ENCODE data around the gene NOS1AP. TPM values are rescaled to one million over a fixed set of nuclear protein-coding genes. Genes with fewer than 3 reads are reported as not detected.

The NOS1AP gene
- total RNA-seq, 1 donor from 2014 or later, result 3.5 TPM

DNA sequence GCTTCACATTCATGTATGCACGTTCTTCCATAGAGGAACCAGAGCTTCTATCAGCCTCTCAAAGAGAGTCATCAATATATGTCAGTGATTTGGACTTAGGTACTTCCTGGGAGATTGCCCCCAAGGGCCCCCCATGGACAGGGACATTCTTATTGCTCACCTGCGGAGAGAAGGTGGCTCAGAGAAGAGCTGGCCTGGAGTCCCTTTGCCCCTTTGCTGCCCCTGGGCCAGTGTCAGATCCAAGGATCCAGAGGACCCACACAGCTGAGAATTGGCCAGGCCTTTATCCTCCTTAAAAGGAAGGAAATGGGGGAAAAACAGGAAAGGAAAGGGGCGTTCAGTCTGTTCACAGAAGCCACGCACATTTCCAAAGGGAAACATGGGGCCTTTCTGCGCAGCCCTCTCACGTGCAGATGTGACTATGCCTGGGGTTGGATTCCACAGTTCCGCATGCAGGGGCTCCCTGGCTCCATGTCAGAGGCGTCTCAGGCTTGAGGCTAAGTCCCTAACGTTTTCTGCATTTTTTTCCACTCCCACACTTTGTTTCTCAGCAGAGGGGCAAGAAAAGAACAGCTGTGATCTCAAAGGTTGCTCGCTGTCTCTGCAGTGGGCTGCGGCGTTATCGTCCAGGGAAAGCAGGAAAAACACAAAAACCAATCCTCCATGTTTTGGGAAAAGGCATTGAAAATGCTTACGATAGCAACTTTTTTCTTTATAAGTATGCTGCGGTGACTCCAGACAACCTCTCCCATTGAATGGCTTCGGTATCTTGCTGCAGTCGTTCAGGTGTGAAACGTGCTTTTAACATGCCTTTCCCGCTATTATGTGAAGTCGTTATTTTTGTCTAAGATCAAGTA lies 318.0 kb downstream of the NOS1AP start:
- no peak for ATAC-seq
- DNase-seq (ENCODE audit: missing footprints), result no peak
- intact Hi-C loops (cut with DNase I), result loop anchor here (5.0 kb wide), 1 partner anchor 110 kb away; no protein-coding TSS in a partner anchor

DNA sequence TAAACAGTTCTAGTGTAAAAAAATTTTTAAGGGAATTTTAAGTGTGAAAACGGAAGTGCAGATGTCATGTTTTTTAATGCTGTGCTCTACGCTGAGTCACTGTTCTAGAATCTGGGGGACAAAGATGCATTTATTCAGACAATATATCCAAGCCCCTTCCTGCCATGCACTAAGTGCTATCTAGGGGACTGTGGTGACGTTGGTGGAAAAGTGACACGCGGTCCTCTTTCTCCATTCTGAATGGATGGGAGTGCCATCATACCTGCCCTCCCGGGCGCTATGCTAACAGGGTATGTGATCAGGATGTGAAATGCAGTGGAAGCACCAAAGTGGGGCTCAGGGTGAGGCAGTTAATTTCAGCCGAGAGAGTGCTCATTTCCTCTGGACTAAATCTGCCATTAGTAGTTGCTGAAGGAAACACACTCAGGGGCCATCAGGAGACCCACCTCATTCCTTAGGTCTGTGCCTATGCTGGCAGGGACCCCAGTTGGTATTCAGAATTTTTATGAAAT lies 318.6 kb downstream of the NOS1AP start:
- no peak for DNase-seq (ENCODE audit: missing footprints)
- intact Hi-C loops (cut with DNase I), result loop anchor here (5.0 kb wide), 1 partner anchor 111 kb away; no protein-coding TSS in a partner anchor
- no peak for ATAC-seq

DNA sequence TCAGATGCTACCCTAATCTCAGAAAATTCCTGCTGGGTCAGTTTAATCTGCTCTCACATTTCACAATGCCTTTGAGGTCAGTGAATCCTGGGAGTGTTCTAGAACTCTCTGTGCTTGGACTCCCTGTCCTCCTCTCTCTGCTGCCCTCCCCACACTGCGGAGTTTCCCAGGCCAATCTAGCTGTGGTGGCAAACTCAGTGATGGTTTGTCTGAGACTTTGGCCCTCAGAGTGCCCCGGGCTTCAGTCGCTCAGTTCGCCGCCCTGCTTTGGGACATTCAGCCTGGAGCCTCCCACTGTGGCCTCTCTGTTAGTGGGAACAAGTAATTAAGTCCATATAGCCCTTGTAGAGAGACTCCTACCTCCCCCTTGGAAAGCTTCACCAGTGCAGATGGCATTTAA lies 319.1 kb downstream of the NOS1AP start:
- intact Hi-C loops (cut with DNase I), result loop anchor here (5.0 kb wide), 1 partner anchor 111 kb away; no protein-coding TSS in a partner anchor
- no peak for DNase-seq (ENCODE audit: missing footprints)
- ATAC-seq, result no peak

DNA sequence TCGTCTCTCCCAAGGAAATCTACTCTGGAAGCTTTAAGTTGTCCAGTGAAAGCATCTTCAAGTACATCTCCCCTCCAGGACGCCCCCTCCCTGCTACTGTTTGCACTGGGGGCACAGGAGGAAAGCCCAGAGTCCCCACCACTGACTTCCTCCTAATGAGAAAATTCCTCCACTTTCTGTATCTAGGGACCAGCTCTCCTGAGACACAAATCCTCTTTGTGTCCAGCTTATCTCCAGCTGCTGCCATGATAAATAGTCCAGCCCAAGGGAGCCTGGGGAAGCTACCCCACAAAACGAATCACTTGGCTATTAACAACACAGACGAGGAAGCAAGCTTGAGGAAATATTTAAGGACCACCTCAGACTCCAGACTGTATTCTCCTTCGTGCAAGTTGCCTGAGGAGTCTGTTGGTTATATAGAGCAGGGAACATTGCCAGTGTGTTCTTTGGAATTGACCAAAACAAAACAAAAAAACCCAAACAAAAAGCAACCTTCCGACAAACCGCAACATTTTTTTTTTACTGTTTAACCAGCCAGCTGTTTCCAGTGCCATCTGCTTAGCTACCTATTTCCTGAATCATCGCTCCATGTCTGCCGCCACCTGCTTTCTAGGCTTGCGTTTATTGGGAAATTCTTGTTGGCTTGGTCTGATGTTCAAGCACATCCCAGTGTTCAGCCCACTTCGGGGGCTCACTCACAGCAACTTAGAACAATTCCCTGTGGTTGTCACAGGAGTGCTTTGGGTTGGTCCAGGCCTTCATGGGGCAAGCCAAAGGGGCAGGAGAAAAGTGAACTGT lies 319.7 kb downstream of the NOS1AP start:
- no peak for DNase-seq (ENCODE audit: missing footprints)
- no peak for ATAC-seq
- intact Hi-C loops (cut with DNase I), result loop anchor here (5.0 kb wide), 1 partner anchor 112 kb away; no protein-coding TSS in a partner anchor

DNA sequence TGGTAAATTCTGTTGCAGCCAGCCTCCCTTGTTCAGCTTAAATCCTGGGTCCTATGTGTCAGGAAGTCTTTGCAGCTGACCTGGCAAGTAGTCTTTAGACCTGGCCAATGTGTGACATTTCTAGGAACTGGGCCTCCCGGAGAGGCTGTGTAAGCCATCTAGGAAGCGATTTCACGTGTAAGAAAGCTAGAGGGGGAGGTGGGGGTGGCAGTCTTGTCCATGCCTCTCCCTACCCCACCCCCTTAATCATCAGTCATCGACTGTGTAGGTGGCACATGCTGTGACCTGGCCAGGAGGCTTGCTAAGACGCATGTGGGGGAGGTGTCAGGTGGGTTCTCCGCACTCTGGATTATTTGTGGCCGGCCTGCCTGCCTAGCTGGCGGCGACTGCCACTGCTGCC lies 320.5 kb downstream of the NOS1AP start:
- ATAC-seq, result no peak
- no peak for DNase-seq (ENCODE audit: missing footprints)
- intact Hi-C loops (cut with DNase I), result loop anchor here (2.0 to 5.0 kb wide), 2 partner anchors 113 to 333 kb away; no protein-coding TSS in a partner anchor

DNA sequence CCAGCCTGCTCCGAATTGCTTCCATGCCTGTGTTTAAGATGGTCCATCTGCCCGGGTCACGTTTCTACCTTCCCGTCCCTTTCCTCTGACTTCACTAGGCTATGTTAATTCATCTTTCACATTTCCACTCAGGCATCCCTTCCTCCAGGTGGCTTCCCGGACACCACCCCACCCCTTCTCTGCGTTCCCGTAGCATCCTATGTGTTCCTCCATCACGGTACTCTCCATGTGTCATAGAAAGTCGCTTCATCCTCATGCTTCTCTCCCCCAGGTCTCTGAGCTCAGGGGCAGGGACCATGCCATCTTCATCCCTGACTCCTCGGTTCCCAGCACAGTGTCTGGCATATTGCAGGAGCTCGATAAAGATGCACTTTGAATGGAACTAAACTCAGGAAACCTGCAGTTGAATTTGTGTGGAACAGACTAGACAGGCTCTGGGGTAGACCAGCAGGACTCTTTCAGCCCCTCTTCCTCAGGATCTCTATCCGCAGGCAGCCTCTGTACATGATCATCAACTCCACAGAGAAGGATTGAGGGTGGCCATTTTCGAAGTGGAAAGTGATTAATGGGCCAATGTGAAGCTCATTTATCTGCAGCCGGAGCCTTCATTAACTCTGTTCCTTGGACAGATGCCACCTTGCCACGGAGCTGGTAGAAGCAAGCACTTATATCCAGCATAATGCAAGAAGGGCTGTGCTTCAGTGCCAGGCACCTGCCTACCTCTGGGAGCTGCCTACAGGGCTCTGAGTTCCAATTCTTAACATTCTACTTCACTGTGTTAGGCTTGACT lies 321.1 kb downstream of the NOS1AP start:
- DNase-seq (ENCODE audit: missing footprints) (no peak), ATAC-seq (no peak)
- intact Hi-C loops (cut with DNase I), result loop anchor here (2.0 kb wide), 1 partner anchor 334 kb away; no protein-coding TSS in a partner anchor

DNA sequence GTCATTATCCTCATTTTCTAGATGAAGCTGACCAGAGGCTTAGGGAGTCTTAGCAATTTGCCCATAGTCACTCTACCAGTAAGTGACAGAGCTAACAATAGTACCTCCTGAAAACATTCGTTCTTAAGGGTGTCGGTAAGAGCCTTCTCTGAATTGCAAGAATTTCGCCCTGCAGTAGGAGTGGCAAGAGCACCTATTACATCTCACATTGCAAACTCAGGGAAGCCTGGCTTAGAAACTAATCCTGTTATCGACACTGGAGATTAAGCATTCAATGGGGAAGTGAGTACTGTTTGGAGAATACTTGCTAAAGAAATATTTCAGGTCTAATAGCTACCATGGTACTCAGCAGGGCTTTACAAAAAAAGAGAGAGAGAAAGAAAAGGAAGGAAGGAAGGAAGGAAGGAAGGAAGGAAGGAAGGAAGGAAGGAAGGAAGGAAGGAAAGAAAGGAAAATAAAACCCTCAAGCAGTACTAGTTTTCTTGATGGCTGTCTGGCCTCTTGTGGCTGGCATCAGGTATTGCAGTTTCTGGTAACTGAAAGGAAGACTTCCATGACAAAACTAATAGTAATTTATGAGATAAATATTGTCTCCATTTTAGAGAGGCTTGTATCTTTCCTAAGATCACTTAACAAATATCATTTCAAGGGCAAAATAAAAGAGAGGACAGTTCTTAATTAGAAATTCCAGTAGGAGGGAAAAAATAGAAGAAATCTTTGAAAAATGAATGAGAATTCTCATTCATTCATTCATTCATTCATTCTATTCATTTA lies 322.5 kb downstream of the NOS1AP start:
- ATAC-seq (no peak), DNase-seq (ENCODE audit: missing footprints) (no peak)
- intact Hi-C loops (cut with DNase I), result loop anchor here (2.0 kb wide), 1 partner anchor 335 kb away; no protein-coding TSS in a partner anchor

DNA sequence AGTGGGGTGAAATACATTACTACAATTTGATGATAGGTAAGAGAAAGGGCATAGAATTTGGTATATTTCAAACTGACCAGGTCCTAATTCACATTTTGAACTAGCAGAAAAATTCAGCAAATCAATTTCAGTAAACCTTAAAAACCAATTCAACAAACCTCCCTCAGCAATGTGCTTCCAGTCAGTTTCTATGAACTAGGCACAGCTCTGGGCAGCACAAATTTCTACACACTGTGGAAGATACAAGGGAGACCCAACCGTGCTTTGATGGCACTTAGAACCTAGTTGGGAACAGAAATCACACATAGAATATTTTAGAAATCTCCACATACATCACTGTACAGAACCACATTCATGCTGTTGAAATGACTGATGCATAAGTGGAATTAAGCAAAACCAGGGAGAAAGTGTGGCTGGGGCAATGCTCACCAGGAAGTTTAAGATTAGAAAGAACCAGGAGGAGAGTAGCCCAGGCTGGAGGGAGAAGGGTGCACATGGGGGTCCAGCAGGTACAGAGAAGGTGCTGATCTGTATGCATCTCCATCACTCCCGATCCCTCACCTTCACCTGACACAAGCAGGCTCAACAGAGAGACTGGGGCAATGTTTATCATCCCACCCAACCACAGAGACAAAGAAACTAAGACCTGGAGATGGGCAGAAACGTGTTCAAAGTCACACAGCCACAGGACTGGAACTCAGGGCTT lies 326.9 kb downstream of the NOS1AP start:
- ATAC-seq, result no peak
- intact Hi-C loops (cut with DNase I), result no loop called here
- DNase-seq (ENCODE audit: missing footprints), result no peak

DNA sequence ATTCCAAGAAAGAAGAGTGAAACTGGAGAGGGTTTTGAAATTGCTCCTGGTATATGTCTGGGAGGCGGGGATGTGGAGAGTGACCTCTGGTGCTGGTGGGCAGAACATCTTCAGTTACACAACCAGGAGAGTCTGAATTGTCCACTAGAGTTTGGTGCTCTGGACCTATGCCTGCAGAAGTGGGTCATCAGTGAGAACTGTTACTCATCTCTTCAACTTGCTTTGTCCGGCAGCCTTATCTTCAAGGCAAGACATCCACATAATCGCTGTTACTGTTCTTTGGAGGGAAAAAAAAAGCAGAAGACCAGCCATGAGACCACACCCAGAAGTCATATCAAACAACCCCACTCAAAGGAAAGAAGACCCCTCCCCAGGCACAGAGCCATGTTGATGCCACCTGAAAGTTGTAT lies 327.6 kb downstream of the NOS1AP start:
- no peak for DNase-seq (ENCODE audit: missing footprints)
- intact Hi-C loops (cut with DNase I), result no loop called here

DNA sequence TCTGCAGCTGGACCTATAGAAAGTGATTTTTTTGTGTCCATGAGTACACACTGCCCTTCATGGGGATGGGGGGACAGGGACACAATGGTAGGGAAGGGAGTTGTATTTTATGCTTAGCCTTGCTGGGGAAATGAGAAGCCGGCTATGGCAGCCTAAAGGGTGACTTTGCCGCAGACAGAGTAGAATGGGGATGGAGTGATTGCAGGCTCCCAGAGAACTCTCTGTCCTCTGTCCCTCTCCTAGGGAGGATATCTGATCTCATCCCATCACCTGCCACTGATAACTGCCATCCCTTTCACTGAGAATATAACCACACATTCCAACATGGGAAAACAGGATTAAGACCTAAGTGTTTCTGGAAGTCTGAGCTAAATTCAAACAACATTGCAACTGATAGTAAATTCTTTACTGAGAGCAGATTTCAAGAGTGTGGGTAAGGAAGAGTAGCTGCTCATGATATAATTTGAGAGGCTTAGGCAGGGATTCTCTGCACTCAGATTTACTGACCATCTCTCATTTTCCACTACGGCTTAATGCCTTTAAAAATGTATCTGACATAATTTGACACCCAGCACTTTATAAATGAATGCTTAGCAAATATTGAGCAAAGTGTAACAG lies 328.6 kb downstream of the NOS1AP start:
- ATAC-seq (no peak), DNase-seq (ENCODE audit: missing footprints) (no peak)
- intact Hi-C loops (cut with DNase I), result no loop called here

More for the DNA sequence above, 327.6 kb downstream of the NOS1AP start:
- no peak for ATAC-seq

DNA sequence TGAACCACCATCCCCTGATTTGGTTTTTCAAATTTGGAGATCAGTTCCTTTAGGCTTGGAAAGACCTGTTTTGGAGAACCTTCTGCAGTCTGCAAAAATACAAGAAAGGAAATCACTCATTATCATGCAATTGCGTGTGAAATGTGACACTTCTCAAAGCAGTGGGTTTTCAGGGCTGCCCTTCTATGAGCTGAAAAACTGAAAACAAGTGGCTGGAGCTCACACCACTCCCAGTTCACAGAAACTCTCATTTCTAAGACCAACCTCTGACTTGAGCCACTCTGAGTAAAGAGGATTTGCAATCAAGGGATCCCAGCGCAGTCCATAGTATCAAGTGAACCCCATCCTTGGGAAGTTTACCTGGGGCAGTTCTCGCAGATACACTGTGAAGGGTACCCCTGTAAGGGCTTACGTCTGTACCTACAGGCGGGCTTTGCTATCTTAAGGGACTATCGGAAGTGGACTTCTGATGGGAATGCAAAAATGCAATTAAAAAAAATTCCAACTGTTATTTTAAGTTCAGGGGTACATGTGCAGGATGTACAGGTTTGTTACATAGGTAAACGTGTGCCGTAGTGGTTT lies 329.6 kb downstream of the NOS1AP start:
- intact Hi-C loops (cut with DNase I), result no loop called here

DNA sequence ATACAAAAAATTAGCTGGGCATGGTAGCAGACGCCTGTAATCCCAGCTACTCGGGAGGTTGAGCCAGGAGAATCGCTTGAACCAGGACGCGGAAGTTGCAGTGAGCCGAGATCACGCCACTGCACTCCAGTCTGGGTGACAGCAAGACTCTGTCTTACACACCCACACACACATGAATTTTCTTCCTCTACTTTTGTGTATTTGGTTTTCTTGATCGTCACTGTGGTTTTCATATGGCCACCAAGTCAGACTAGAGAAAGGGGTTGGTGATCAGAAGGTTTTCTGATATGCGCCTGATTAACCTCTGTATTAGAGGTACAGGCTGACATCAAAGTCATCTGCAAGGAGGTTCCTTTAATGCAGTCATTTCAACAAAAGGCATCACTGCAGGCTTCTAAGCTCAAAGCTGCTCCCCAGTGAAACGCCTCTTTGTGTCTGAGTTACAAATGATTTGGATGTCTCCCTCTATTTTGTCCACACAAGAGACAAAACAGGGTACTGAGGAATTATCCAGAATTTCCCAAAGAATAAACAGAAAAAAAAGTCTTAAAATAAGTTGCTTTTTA lies 331.4 kb downstream of the NOS1AP start:
- no peak for ATAC-seq
- DNase-seq (ENCODE audit: missing footprints), result no peak
- intact Hi-C loops (cut with DNase I), result no loop called here

More for the DNA sequence above, 329.6 kb downstream of the NOS1AP start:
- no peak for ATAC-seq
- DNase-seq (ENCODE audit: missing footprints), result no peak

DNA sequence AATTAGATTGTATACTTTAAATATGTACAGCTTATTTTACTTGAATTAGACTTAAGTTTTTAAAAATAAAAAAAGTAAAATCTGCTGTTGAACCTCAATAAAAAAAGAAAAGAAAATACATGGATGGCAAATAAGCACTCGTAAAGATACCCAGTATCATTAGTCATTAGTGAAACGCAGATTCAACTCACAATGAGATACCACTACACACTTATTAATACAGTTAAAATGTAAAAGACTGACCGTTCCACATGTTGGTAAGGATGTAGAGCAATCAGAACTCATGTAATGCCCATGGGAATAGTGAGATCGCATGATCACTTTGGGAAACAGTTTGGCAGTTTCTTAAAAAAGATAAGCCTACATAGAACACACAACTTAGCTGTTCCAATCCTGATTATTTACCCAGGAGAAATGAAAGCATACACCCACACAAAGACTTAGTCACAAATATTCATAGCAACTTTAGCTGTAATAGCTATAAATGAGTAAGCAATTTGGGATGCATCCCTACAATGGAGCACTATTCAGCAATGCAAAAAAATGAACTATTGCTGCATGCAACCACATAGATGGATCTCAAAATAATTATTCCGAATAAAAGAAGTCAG lies 335.2 kb downstream of the NOS1AP start:
- DNase-seq (ENCODE audit: missing footprints) (no peak), ATAC-seq (peak; percentile 26)
- intact Hi-C loops (cut with DNase I), result no loop called here

DNA sequence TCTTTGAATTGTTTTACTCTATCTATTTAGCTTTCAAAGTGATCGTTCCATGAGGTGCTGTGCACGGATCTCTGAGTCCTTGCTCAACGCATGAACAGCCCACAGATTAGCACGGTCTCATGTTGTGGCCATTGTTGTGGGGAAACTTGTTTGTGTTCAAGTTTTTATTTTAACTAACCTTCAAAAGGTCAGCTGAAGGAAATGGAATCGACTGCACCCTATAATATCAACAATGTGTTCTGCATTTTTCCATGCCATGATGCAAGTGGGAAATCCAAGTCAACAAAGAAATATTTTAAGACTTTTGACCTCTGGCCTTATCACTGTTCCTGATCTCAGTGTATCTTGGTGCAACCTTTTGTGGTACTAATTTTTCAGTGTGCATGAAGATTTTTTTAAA lies 336.3 kb downstream of the NOS1AP start:
- DNase-seq (ENCODE audit: missing footprints) (no peak), ATAC-seq (no peak)
- intact Hi-C loops (cut with DNase I), result no loop called here

DNA sequence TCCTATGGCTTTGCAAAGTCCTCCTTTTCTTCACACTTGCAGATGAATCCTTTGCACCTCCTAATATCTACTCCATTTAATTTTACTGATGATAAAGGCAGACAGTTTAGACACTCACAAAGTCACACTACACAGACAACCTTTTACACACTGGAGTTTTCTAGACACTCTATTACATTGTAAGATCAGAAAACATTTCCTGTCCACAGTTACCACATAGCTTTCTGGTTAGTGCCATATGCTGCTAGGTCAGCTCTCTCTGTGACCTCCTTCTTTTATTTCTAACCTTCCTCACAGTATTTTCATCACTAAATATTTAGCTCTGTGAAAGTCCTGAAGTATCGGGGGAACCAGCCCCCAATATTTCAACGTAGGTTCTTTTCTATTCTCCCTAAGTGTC lies 337.3 kb downstream of the NOS1AP start:
- DNase-seq (ENCODE audit: missing footprints), result no peak
- intact Hi-C loops (cut with DNase I), result no loop called here
- ATAC-seq, result no peak

DNA sequence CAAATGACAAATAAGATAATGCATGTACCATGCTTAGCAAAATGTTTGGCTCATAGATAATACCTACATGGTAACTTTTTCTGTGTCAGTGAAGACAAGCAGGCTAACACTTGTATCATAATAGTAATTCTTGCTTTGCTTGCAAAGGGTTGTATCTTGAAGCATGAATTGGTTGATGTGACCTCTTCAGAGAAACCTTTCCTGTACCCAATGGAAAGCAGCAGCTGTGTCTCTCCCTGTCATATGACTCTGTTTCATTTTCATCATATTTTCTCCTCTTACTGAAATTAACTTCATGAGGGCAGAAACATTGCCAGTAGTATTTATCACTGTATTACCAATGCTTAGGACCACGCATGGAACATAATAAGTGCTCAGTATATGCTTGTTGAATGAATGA lies 338.0 kb downstream of the NOS1AP start:
- no peak for ATAC-seq
- no peak for DNase-seq (ENCODE audit: missing footprints)
- intact Hi-C loops (cut with DNase I), result no loop called here
